HepG2 (cell line): ENCODE measurements around the gene RUNX2. TPM values are rescaled to one million over a fixed set of nuclear protein-coding genes. Genes with fewer than 3 reads are reported as not detected.
A peak's percentile ranks its signal among the peaks of the same experiment; 100 is the strongest.

Experiments
- ATAC-seq: fragments of 200-7000 bp; cut with Tn5 transposase; 3 replicates; pipeline ENCODE4 v1.9.1; 2020; ENCODE audit warnings: mild to moderate bottlenecking, moderate library complexity
- BruUV-seq: library from RNA; stranded (reverse); fragments of 400-500 nt; replicated peaks from 2 replicates; lab custom pipeline; 2021; lab: Mats Ljungman, UMichigan
- CTCF ChIA-PET: fragments of 300-600 bp; formaldehyde crosslinking; extraction: SDS; loops from one replicate; lab custom pipeline; 2021; ENCODE audit warnings: low total read pairs, inconsistent platforms, low intra/inter-chr PET ratio; lab: Yijun Ruan, JAX
- POLR2A ChIA-PET: fragments of 350-600 bp; sonication (Branson Sonifier 250); formaldehyde crosslinking; loops from one replicate; lab custom pipeline; 2020; ENCODE audit warnings: antibody characterized with exemption, inconsistent platforms; lab: Yijun Ruan, JAX
- DNase-seq: peaks from one replicate; pipeline ENCODE4 v3.0.0-alpha.2; 2015; ENCODE audit warnings: low spot score
- FAIRE-seq: peaks from 3 replicates; lab custom pipeline; 2011; peaks lifted over from hg19 to GRCh38; lab: Jason Lieb, UNC
- H2AFZ ChIP-seq: one replicate; pipeline ENCODE4 v1.6.1; 2011; ENCODE audit warnings: low read length, inconsistent platforms
- H3K27ac ChIP-seq: fragments of 300-600 bp; 3 replicates; pipeline ENCODE4 v1.8.0; 2011; ENCODE audit warnings: mixed run types, mild to moderate bottlenecking, mixed read lengths, low read length, inconsistent platforms; ENCODE audit not compliant: insufficient read depth; ENCODE audit errors: extremely low read length
- H3K27me3 ChIP-seq, 2 experiments: fragments of 200-600 bp in 1 of 2; 2 replicates in 1 of 2; 3 replicates in 1 of 2; pipeline versions ENCODE4 v1.6.0 to v1.8.0; 2011; ENCODE audit warnings: low read length in 2 of 2, mild to moderate bottlenecking in 2 of 2, moderate library complexity in 2 of 2, inconsistent platforms in 1 of 2; ENCODE audit not compliant: insufficient read depth in 2 of 2, control insufficient read depth in 1 of 2
- H3K36me3 ChIP-seq, 2 experiments: fragments of 200-600 bp in 1 of 2; replicated peaks in 1 of 2; 2 replicates in 1 of 2; 3 replicates in 1 of 2; pipeline versions ENCODE4 v1.5.1 to v1.8.0; 2011; ENCODE audit warnings: low read length in 2 of 2, inconsistent platforms in 1 of 2; ENCODE audit not compliant: insufficient read depth in 2 of 2, control insufficient read depth in 1 of 2
- H3K4me1 ChIP-seq: 2 replicates; pipeline ENCODE4 v1.5.1; 2012; ENCODE audit warnings: low read length, inconsistent platforms; ENCODE audit not compliant: insufficient read depth
- H3K4me2 ChIP-seq: 2 replicates; pipeline ENCODE4 v1.6.0; 2011; ENCODE audit warnings: low read depth, low read length, inconsistent platforms
- H3K4me3 ChIP-seq, 3 experiments: fragments of 200-600 bp in 1 of 3; sonication (generic), shearing (Covaris generic) in 1 of 3; replicated peaks in 1 of 3; 2 replicates each; pipeline ENCODE4 v1.5.1; 2011 to 2016; ENCODE audit warnings: low read length in 3 of 3, inconsistent platforms in 2 of 3, low read depth in 2 of 3, mild to moderate bottlenecking in 2 of 3, control low read depth in 1 of 3, mixed read lengths in 1 of 3; ENCODE audit not compliant: insufficient read depth in 1 of 3
- H3K79me2 ChIP-seq: one replicate; pipeline ENCODE4 v1.6.1; 2011; ENCODE audit warnings: low read length, inconsistent platforms; ENCODE audit not compliant: insufficient read depth
- H3K9ac ChIP-seq: 2 replicates; pipeline ENCODE4 v1.6.0; 2011; ENCODE audit warnings: mild to moderate bottlenecking, low read depth, low read length, inconsistent platforms; ENCODE audit not compliant: insufficient read depth
- H3K9me3 ChIP-seq: 2 replicates; pipeline ENCODE4 v1.5.1; 2012; ENCODE audit warnings: mild to moderate bottlenecking, low read length
- H4K20me1 ChIP-seq: 2 replicates; pipeline ENCODE4 v1.6.0; 2011; ENCODE audit warnings: inconsistent platforms, mild to moderate bottlenecking, low read length, moderate library complexity; ENCODE audit not compliant: insufficient read depth
- CBX1 ChIP-seq: IDR thresholded peaks from one replicate; pipeline ENCODE4 v1.6.1; 2016; ENCODE audit warnings: antibody characterized with exemption, low read depth
- DPF2 ChIP-seq: sonication (generic); formaldehyde crosslinking; IDR thresholded peaks from 2 replicates; pipeline ENCODE4 v1.4.0; 2020; ENCODE audit warnings: mild to moderate bottlenecking, low read depth, missing genetic modification reagents, borderline replicate concordance
- ETV6 ChIP-seq: sonication (generic); formaldehyde crosslinking; conservative IDR thresholded peaks from 2 replicates; pipeline ENCODE4 v1.4.0; 2020; ENCODE audit warnings: missing genetic modification reagents
- GATA4 ChIP-seq: sonication (generic); IDR thresholded peaks from 2 replicates; pipeline ENCODE4 v1.6.1; 2016; ENCODE audit warnings: antibody characterized with exemption, low read depth, borderline replicate concordance
- GATAD2A ChIP-seq: IDR thresholded peaks from 2 replicates; pipeline ENCODE4 v1.6.1; 2016
- HNF1B ChIP-seq: sonication (generic); formaldehyde crosslinking; IDR thresholded peaks from 2 replicates; pipeline ENCODE4 v1.5.1; 2020; ENCODE audit warnings: mild to moderate bottlenecking, moderate library complexity, missing genetic modification reagents
- JUNB ChIP-seq: sonication (generic); formaldehyde crosslinking; IDR thresholded peaks from 2 replicates; pipeline ENCODE4 v1.8.0; 2022; ENCODE audit warnings: missing genetic modification reagents, mild to moderate bottlenecking, borderline replicate concordance
- KDM1A ChIP-seq: IDR thresholded peaks from 2 replicates; pipeline ENCODE4 v1.6.1; 2016; ENCODE audit warnings: missing compliant biosample characterization
- NR1H2 ChIP-seq: sonication (generic); formaldehyde crosslinking; IDR thresholded peaks from 2 replicates; pipeline ENCODE4 v1.8.1; 2022; ENCODE audit warnings: low read depth, missing genetic modification reagents, borderline replicate concordance
- POLR2AphosphoS5 ChIP-seq: IDR thresholded peaks from 2 replicates; pipeline ENCODE4 v1.6.1; 2012; ENCODE audit warnings: low read depth, low read length
- RXRB ChIP-seq: IDR thresholded peaks from 2 replicates; pipeline ENCODE4 v1.6.1; 2016; ENCODE audit warnings: borderline replicate concordance, missing genetic modification reagents, missing compliant biosample characterization
- YEATS4 ChIP-seq: sonication (generic); formaldehyde crosslinking; IDR thresholded peaks from 2 replicates; pipeline ENCODE4 v1.4.0; 2020; ENCODE audit warnings: missing genetic modification reagents, borderline replicate concordance
- ZBTB44 ChIP-seq: sonication (generic); formaldehyde crosslinking; IDR thresholded peaks from 2 replicates; pipeline ENCODE4 v1.4.0; 2020; ENCODE audit warnings: missing genetic modification reagents
- ZBTB7B ChIP-seq: sonication (generic); formaldehyde crosslinking; IDR thresholded peaks from 2 replicates; pipeline ENCODE4 v1.4.0; 2020; ENCODE audit warnings: missing genetic modification reagents
- ZNF10 ChIP-seq: sonication (generic); formaldehyde crosslinking; IDR thresholded peaks from 2 replicates; pipeline ENCODE4 v1.4.0; 2020; ENCODE audit warnings: mild to moderate bottlenecking, low read depth, missing genetic modification reagents, borderline replicate concordance
- ZNF543 ChIP-seq: sonication (generic); formaldehyde crosslinking; IDR thresholded peaks from 2 replicates; pipeline ENCODE4 v1.4.0; 2020; ENCODE audit warnings: mild to moderate bottlenecking, missing genetic modification reagents
- WGBS: methylation state at CpG from one replicate; pipeline ENCODE4 v1.1.6; 2017; ENCODE audit warnings: low lambda C conversion rate; 5-methylcytosine and 5-hydroxymethylcytosine counted together
- in situ Hi-C: cut with HindIII; loops from 2 replicates; pipeline ENCODE4 v1.10.0; 2017; ENCODE audit warnings: low pct_unique_long_range_greater_than_20kb; ENCODE audit not compliant: extremely low pct_ligation_motif_present
- intact Hi-C: fragments of 100-400 bp; cut with micrococcal nuclease; formaldehyde crosslinking; loops from one replicate; pipeline ENCODE4 v1.10.0; 2022; ENCODE audit not compliant: unreplicated experiment
- polyA plus RNA-seq, 8 experiments: library from polyadenylated mRNA; depleted of rRNA in 3 of 8; stranded (reverse) in 7 of 8; unstranded in 1 of 8; fragments of >200 nt; fragmentation: Illumina TruSeq in 4 of 8; extraction: Trizol in 4 of 8; gene quantifications; 2 replicates each; pipeline versions ENCODE4 v1.2.1 to v1.2.3, GENCODE V29; 2011 to 2016; ENCODE audit warnings: low read depth in 4 of 8, missing spikeins in 1 of 8, mixed read lengths in 1 of 8; ENCODE audit not compliant: insufficient read depth in 1 of 8
- total RNA-seq, 5 experiments: library from RNA; depleted of rRNA; stranded (reverse); fragments of >200 nt; fragmentation: Illumina TruSeq; extraction: Trizol; gene quantifications; 2 replicates each; pipeline ENCODE4 v1.2.3, GENCODE V29; 2016; ENCODE audit warnings: low read depth in 1 of 5

RUNX2 gene
- total and polyA plus RNA-seq, 2 of the 13 experiments (the other 11 are each of a cell fraction or from before 2014, with no cell fraction given), result not detected

GRCh38 chr6:45522486-45522885, 194.4 kb downstream of the RUNX2 start:
- no peaks in the 10 kb centered on the region for H4K20me1 ChIP-seq
- peaks cover 0 to 1% of the 10 kb centered on the region in 2 experiments; a peak in 1 of 5 replicates for H3K27me3 ChIP-seq
- H3K27ac ChIP-seq, result no peak overlapping the region
- no TSS peak for BruUV-seq
- H3K9ac ChIP-seq, result no peak overlapping the region
- intact Hi-C loops (no loop called here), in situ Hi-C loops (no loop called here)
- ATAC-seq, result no peak
- no peak for DNase-seq
- no peaks in the 10 kb centered on the region for H3K9me3 ChIP-seq
- no peak for FAIRE-seq
- peaks cover 5% of the 10 kb centered on the region; the same call in 1 of the 2 replicates for H3K4me1 ChIP-seq
- H3K4me3 ChIP-seq, result no peak overlapping the region
- H3K36me3 ChIP-seq, result no peaks in the 10 kb centered on the region
- H3K79me2 ChIP-seq, result no peaks in the 10 kb centered on the region
- WGBS, result 26% methylated on average over 4 of the region's 4 CpGs
- no peak overlapping the region for H3K4me2 ChIP-seq
- ChIA-PET POLR2A (no interaction called here), CTCF (no interaction called here)
- H2AFZ ChIP-seq, result no peak overlapping the region
- TF ChIP-seq ETV6 (CRISPR knock-in tag) (no peak), NR1H2 (CRISPR knock-in tag) (no peak), GATA4 (no peak), ZNF543 (CRISPR knock-in tag) (no peak), RXRB (CRISPR knock-in tag) (no peak), CBX1 (no peak), YEATS4 (no peak)

- TF ChIP-seq JUNB (no peak), ZBTB44 (CRISPR knock-in tag) (no peak), KDM1A (CRISPR knock-in tag) (no peak), DPF2 (CRISPR knock-in tag) (no peak), ZNF10 (CRISPR knock-in tag) (no peak), GATAD2A (CRISPR knock-in tag) (no peak), HNF1B (CRISPR knock-in tag) (no peak), ZBTB7B (CRISPR knock-in tag) (no peak), POLR2AphosphoS5 (no peak)
- Histone ChIP-seq H3K9ac (no peak overlapping the region), H3K36me3 (no peaks in the 10 kb centered on the region)
These were observed 199.1 kb downstream of the RUNX2 start for GRCh38 chr6:45527210-45527609.

More at GRCh38 chr6:45527210-45527609, 199.1 kb downstream of the RUNX2 start:
- Histone ChIP-seq H4K20me1 (no peaks in the 10 kb centered on the region), H3K4me2 (no peak overlapping the region), H2AFZ (no peak overlapping the region), H3K4me3 (no peak overlapping the region), H3K4me1 (no peaks in the 10 kb centered on the region), H3K27ac (no peak overlapping the region), H3K9me3 (no peaks in the 10 kb centered on the region), H3K79me2 (no peaks in the 10 kb centered on the region), H3K27me3 (no peaks in the 10 kb centered on the region; a peak in 1 of 5 replicates)
- in situ Hi-C loops (no loop called here), intact Hi-C loops (no loop called here)
- no peak for FAIRE-seq
- peak; percentile 65 for ATAC-seq
- 0% methylated on average over 1 of the region's 1 CpG for WGBS
- no TSS peak for BruUV-seq
- ChIA-PET CTCF (no interaction called here), POLR2A (no interaction called here)
- no peak for DNase-seq
